ENCODE measurements around the gene NSD2.

DNA sequence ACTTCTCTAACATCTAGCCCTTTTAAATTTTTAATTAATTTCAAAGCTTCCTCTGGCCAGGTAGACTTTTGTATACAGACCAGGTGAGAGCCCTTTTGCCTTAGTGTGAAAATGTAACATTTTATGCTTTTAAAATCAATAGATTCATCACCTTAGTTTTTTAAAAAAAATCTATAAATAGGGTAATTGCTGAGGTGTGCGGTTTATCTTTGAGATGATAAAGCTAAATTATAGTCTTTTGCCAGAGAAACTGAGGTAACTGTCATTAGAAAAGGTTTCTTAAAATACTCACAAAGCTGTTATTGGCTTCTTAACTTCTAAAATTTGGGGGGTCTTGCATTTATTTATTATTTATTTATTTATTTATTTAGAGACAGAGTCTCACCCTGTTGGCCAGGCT lies 74.7 kb downstream of the NSD2 start:
- TF ChIP-seq RBAK (tag by site-specific recombination; IDR thresholded peaks at IDR 0.05) = no peak
- TF ChIP-seq, protein P1, sequence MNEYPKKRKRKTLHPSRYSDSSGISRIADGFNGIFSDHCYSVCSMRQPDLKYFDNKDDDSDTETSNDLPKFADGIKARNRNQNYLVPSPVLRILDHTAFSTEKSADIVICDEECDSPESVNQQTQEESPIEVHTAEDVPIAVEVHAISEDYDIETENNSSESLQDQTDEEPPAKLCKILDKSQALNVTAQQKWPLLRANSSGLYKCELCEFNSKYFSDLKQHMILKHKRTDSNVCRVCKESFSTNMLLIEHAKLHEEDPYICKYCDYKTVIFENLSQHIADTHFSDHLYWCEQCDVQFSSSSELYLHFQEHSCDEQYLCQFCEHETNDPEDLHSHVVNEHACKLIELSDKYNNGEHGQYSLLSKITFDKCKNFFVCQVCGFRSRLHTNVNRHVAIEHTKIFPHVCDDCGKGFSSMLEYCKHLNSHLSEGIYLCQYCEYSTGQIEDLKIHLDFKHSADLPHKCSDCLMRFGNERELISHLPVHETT (tag by site-specific recombination; IDR thresholded peaks at IDR 0.05) = no peak
- TF ChIP-seq ZNF140 (tag by site-specific recombination; IDR thresholded peaks at IDR 0.05) = no peak
- TF ChIP-seq ZBTB7A (tag by site-specific recombination; IDR thresholded peaks at IDR 0.05; ENCODE audit: low read depth) = no peak
- TF ChIP-seq ZNF785 (tag by site-specific recombination; IDR thresholded peaks at IDR 0.05) = no peak
- no peak for TF ChIP-seq ZNF202 (tag by site-specific recombination; IDR thresholded peaks at IDR 0.05; ENCODE audit: borderline replicate concordance)
- no peak for TF ChIP-seq ZNF768 (tag by site-specific recombination; IDR thresholded peaks at IDR 0.05)
- no peak for TF ChIP-seq ZNF184 (tag by site-specific recombination; IDR thresholded peaks at IDR 0.05)
